GM18867 (cell line): ENCODE measurements around the gene NHP2.
A peak's percentile ranks its signal among the peaks of the same experiment; 100 is the strongest.
"Not testable (repeated sequence)": the region's sequence is repeated elsewhere in the genome, so short reads cannot be mapped to it uniquely, and the experiment has no call there.

ENCODE experiments used
- ATAC-seq: cut with Tn5 transposase; IDR thresholded peaks from one replicate; pipeline ENCODE4 v1.9.1; 2021; ENCODE audit warnings: mild to moderate bottlenecking, moderate library complexity; ENCODE audit not compliant: unreplicated experiment

The NHP2 gene

GRCh38 chr5:178153530-178154340, at the start of gene NHP2:
TSS of gene NHP2 (minus strand) at chr5:178153885. CDS start at chr5:178153817, 68 bp downstream.
- peak; percentile 96 for ATAC-seq

GRCh38 chr5:178202541-178202940, 48.9 kb upstream of the NHP2 start:
- no peak for ATAC-seq

GRCh38 chr5:178201927-178202235, 48.2 kb upstream of the NHP2 start:
- no peak for ATAC-seq

GRCh38 chr5:178201221-178201926, 47.7 kb upstream of the NHP2 start:
- ATAC-seq: no peak

DNA sequence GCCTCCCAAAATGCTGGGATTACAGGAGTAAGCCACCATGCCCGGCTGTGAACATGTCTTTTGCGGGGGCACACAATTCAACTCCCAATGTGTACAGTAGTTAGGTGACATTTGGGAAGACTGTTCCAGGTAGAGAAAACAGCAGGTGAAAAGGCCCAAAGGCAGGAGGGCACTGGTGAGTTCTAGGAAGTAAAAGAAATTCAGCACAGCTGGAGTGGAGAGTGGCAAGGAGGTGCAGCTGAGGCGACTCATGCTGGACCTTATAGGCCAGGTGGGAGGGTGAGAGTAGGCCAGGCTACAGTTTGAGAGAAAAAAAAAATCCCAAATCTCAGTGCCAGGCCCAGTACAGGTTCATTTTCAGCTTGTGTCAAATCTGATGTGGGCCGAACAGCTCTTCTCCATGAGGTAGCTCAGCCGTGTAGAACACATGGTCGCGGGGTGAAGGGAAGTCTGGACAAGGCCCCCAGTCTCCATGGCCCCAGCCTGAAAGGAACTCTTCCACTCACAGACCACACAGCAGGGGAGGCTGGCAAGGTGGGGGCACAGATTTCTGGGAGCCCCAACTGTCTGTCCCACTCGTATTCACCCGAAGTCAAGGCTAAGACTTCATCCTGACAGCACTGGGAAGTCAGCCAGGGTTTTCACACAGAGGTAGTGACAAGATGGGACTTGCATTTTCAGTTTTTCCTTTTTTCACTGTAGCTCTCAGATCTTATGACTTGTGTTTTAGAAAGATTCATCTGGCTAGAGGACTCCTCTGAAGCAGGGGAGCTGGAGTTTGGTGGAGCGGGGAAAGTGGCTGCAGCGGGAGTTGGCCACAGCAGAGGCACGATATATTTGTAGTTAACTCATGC, 46.1 kb upstream of the NHP2 start:
- no peak for ATAC-seq

- no peak for ATAC-seq
These were observed 45.0 kb upstream of the NHP2 start for GRCh38 chr5:178198706-178199105.

GRCh38 chr5:178198151-178198550, 44.5 kb upstream of the NHP2 start:
- ATAC-seq: not testable (repeated sequence)

DNA sequence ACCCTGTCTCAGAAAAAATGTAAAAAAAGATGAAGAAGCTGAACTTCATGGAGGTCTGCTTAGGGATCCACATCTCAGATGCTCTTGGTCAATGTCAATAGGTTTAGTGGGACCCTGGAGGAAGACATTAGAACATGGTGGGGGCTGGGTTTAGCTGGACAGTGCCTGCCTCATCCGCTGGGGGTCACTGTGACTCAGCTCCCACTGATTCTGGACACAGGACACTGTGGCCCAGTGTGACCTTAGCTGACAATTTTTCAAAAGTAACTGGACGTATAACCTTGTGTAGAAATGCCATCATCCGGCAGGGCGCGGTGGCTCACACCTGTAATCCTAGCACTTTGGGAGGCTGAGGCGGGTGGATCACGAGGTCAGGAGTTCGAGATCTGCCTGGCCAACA, 43.3 kb upstream of the NHP2 start:
- ATAC-seq: no peak

- ATAC-seq: no peak
These were observed 42.7 kb upstream of the NHP2 start for GRCh38 chr5:178196281-178196812.

- no peak for ATAC-seq
These were observed 40.3 kb upstream of the NHP2 start for GRCh38 chr5:178194026-178194425.

DNA sequence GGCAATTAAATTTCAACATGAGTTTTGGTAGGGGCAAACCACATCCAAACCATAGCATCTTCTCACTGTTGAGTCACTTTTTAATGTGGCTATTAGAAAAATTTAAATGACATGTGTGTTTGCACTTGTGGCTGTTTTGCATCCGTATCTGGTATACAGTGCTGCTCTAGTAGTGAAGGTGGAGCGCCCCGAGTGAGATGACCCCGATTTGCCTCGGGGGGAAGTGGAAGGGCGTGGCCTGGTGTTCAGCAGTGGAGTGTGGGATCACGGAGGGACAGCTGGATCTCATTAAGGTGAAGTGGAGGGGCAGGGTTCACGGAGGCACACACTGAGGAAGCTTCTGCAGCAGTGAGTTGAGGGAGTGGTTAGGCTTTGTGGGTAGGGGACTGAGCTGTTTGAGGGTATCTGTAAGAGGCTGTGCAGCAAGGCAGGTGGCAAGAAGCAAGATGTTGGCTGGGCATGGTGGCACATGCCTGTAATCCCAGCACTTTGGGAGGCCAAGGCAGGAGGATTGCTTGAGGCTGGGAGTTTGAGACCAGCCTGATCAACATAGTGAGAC, 39.6 kb upstream of the NHP2 start:
- ATAC-seq: no peak

GRCh38 chr5:178192787-178193186, 39.1 kb upstream of the NHP2 start:
- no peak for ATAC-seq

GRCh38 chr5:178192244-178192643, 38.6 kb upstream of the NHP2 start:
- no peak for ATAC-seq

DNA sequence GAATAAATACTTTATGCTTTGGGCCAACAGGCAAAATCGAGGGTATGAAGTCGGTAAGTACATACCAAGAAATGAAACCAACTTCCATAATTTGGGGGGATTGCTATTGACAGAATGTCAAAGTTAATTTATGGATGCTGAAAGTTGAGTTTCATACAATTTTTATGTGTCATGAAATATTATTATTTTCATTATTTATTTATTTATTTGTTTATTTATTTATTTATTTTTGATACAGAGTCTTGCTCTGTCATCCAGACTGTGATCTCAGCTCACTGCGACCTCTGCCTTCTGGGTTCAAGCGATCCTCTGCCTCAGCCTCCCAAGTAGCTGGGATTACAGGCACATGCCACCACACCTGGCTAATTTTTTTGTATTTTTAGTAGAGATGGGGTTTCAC, 38.0 kb upstream of the NHP2 start:
- ATAC-seq: no peak

DNA sequence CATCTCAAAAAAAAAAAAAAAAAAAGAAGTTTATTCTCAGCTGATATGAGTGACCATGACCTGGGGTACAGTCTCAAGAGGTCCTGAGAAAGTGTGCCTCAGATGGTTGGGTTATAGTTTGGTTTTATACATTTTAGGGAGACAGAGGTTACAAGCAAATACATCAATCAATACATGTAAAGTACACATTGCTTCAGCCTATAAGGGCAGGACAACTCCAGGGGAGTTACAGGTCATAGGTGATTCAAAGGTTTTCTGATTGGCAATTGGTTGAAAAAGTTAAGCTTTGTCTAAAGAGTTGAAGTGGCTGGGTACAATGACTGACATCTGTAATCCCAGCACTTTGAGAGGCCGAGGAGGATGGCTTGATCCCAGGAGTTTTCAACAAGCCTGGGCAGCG, 35.7 kb upstream of the NHP2 start:
- ATAC-seq: no peak

DNA sequence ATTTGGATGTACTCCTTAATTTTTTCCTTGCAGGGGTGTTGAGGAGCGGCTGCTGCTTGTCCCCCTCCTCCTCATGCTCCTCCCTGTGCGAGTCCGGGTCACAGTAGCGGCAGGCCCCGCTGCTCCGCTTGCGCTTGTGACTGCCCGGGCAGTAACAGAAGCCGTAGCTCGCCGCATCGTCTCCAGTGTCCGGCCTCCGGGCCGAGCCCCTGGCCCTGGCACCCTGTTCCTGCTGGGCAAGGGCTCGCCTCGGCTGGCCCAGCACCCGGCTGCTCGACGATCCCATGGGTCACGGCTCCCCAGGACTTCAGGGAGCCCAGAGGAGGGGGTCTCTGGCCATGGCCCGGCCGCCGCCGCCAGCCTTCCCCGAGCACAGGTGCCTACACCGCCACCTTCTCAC, 33.3 kb upstream of the NHP2 start, which contains the start of gene GMCL2:
GMCL2 (minus strand) TSS at position 358 of the 400 bp plus-strand sequence; CDS start at position 286, 72 bp downstream.
- no peak for ATAC-seq

- no peak for ATAC-seq
These were observed 32.7 kb upstream of the NHP2 start for GRCh38 chr5:178186427-178186826.

DNA sequence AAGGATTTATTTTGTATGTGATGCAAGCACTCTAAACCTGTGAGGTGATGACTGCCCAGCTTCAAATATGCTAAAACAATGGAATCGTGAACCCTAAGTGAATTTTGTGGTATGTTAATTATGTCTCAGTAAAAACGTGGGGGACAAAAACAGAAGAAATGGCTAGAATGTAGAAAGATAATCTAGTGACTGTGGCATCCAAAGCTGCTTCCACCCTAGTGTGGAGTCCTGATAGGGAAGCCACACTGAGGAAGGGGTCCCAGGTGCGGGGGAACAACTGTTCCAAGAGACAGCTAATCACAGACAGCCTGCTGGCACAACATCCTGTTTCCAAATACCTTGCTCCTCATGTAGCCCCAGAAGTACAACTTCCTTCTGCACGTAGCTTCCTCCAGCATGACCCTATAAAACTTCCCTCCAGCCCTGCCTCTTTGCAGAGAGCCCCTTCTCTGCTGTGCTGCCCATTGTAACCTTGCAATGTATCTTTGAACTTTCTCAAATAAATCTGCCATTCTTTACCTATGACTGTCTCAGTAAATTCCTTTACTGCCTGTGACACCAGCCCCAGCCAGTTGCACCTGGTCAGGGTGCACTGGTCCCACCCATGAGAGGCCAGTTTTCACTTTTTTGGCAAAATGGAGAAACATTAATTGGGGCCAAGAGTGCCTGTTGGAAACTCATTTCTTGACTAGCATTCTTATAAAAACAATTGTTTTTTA, 28.6 kb upstream of the NHP2 start:
- no peak for ATAC-seq

DNA sequence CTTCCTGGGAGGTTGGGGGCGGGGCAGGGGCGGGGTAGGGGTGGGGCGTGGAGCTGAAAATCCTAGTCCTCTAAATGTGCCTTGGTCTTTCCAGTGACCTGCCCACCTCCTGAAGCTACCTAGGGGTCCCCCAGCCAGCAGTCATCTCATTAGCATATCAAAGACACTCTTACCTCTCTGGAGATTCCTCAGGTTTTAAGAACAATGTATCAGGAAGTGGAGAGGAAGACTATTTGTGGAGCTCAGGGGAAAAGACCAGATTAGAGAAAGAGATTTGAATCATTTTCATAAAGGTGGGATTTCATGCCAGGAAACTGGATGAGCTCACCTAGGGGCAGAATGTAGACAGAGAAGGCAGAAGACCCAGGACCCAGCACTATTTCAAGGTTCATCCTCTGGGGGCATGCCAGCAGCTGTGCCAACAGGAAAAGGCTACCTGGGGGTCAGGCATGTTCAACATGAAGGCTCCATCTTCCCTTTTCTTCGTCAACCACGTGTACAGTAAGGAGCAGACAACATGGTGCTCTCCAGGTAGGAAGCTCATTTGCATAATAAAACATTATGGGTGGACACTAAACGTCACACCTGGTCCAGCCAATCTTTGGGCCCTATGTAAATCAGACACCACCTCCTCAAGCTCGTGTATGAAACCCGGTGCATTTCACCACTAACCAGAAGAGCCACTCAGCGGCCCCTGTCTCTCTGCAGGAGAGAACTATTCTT, 26.6 kb upstream of the NHP2 start:
- no peak for ATAC-seq

GRCh38 chr5:178177569-178177968, 23.9 kb upstream of the NHP2 start:
- no peak for ATAC-seq
